GM18907 (cell line): Measurements from ENCODE around the gene GGTLC2.
A peak's percentile ranks its signal among the peaks of the same experiment; 100 is the strongest.

Source experiments
- ATAC-seq: cut with Tn5 transposase; IDR thresholded peaks from one replicate; pipeline ENCODE4 v1.9.1; 2021; ENCODE audit warnings: mild to moderate bottlenecking, moderate library complexity; ENCODE audit not compliant: unreplicated experiment

GGTLC2 gene

GRCh38 chr22:22667966-22668880 is 23.8 kb downstream of the GGTLC2 start:
- ATAC-seq, result no peak

- no peak for ATAC-seq
These were observed 24.7 kb downstream of the GGTLC2 start for GRCh38 chr22:22669093-22669492.

- no peak for ATAC-seq
These were observed 25.8 kb downstream of the GGTLC2 start for GRCh38 chr22:22670076-22670795.

GRCh38 chr22:22671506-22671905 is 27.1 kb downstream of the GGTLC2 start:
- no peak for ATAC-seq

GRCh38 chr22:22673099-22673498 is 28.7 kb downstream of the GGTLC2 start:
- no peak for ATAC-seq

GRCh38 chr22:22673628-22674027 is 29.2 kb downstream of the GGTLC2 start:
- ATAC-seq, result no peak

- no peak for ATAC-seq
These were observed 30.1 kb downstream of the GGTLC2 start for GRCh38 chr22:22674467-22674866.

GRCh38 chr22:22678970-22679369 is 34.6 kb downstream of the GGTLC2 start:
- ATAC-seq, result no peak

GRCh38 chr22:22680396-22680795 is 36.0 kb downstream of the GGTLC2 start:
- ATAC-seq, result no peak

- ATAC-seq, result no peak
These were observed 36.9 kb downstream of the GGTLC2 start for GRCh38 chr22:22681221-22681739.

GRCh38 chr22:22682196-22682595 is 37.8 kb downstream of the GGTLC2 start:
- ATAC-seq, result no peak

- no peak for ATAC-seq
These were observed 38.6 kb downstream of the GGTLC2 start for GRCh38 chr22:22682807-22683667.

GRCh38 chr22:22683668-22684361 is 39.4 kb downstream of the GGTLC2 start:
- no peak for ATAC-seq

- ATAC-seq, result no peak
These were observed 40.5 kb downstream of the GGTLC2 start for GRCh38 chr22:22684580-22685561.

GRCh38 chr22:22685586-22685985 is 41.2 kb downstream of the GGTLC2 start:
- no peak for ATAC-seq

- ATAC-seq, result peak; percentile 59
These were observed 42.0 kb downstream of the GGTLC2 start for GRCh38 chr22:22686202-22687115.

- ATAC-seq, result no peak
These were observed 43.5 kb downstream of the GGTLC2 start for GRCh38 chr22:22687638-22688500.
